Nucleus accumbens (tissue), 56 donors: ENCODE results near the gene KLHDC8A.

Source experiments
- DNase-seq, 56 donors: peaks; one replicate each; lab custom pipeline; 2025; lab: John Stamatoyannopoulos, UW

KLHDC8A gene

DNA sequence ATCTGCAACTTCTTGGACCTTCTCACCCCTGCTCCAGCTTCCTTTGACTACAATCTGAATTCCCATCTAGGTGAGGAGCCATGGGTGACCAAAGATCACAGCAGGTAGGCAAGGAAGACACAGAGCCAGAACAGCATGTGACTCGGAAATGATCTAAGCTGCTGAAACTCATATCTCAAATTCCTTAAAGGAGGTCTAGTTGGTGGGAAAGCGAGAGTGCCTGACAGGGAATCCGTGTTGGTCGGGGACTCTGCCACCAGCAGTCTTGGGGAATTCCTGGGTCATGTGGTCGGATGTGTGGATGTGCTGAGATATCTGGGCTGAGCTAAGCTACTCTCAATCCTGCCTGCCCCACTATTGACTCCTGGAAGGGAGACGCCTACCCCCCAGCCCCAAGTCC is 31.9 kb downstream of the KLHDC8A start:
- no peak for DNase-seq

DNA sequence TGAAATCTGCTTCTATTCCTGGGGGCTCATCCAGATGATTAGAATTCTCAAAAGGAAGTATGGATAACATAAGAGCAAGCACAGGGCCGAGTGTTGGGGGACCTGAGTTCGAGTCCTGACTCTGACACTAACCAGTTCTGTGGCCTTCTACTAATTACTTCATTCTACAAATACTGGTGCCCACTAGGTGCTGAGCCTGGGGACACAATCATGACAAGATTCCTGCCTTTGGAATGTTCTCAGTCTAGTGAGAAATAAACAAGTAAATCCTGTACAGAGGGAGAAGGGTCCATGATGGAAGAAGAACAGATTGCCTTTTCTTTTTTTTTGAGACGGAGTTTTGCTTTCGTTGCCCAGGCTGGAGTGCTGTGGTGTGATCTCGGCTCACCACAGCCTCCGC is 32.9 kb downstream of the KLHDC8A start:
- no peak for DNase-seq

DNA sequence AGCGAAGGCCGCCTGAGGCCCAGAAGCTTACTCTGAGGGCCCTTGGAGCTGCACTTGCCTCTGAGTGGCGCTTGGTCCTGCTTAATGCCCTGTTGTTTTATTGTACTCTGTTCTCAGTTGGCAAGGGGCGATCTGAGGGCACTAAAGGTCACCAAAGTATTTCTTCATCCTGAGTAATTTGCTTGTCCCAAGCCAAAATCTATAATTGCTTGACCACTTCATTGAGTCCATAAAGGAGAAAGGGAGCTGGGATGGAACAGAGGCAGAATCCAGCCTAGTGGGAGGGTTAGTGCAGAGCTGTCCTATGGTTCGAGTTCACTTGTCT is 34.8 kb downstream of the KLHDC8A start:
- no peak for DNase-seq

DNA sequence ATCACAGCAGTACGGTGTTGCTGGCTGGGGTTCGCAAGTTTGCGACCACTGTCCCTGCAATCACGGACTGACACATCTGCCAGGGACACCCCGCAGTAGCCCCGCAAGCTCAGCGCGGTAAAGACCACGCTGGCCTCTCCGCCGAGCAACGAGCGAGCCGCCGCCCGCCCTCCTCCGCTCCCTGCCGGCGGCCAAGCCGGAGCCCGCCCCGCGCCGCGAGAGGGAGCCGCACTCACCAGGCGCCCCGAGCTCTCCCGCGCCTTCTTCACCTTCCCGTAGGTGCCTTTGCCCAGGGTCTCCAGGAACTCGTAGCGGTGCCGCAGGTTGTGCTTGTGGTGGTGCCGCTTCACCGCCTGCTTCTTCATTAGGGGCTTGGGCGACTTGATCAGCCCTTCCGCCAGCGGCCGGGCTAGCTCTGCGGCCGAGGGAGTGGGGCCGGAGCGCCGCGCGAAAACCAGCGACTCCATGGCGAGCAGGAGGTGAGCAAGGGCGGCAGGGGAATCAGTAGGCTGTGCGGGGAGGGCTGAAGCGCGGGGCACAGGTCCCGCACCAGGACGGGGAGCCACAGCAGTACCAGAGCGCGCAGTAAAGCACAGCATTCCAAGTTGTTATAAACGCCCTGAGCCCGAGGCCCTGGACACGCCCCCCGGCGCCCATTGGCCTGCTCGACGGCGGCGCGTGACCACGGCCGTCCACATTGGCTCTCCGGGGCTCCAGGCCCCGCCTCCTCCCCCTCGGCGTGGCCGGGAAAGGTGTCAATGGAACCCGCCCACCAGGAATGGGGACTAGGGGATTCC is 35.4 kb downstream of the KLHDC8A start, which contains the start of gene NUAK2:
NUAK2 (minus strand) TSS at position 584 of the 797 bp plus-strand sequence; CDS start at position 467, 117 bp downstream.
- peak; percentile 42 to 94 (median 82) for DNase-seq

DNA sequence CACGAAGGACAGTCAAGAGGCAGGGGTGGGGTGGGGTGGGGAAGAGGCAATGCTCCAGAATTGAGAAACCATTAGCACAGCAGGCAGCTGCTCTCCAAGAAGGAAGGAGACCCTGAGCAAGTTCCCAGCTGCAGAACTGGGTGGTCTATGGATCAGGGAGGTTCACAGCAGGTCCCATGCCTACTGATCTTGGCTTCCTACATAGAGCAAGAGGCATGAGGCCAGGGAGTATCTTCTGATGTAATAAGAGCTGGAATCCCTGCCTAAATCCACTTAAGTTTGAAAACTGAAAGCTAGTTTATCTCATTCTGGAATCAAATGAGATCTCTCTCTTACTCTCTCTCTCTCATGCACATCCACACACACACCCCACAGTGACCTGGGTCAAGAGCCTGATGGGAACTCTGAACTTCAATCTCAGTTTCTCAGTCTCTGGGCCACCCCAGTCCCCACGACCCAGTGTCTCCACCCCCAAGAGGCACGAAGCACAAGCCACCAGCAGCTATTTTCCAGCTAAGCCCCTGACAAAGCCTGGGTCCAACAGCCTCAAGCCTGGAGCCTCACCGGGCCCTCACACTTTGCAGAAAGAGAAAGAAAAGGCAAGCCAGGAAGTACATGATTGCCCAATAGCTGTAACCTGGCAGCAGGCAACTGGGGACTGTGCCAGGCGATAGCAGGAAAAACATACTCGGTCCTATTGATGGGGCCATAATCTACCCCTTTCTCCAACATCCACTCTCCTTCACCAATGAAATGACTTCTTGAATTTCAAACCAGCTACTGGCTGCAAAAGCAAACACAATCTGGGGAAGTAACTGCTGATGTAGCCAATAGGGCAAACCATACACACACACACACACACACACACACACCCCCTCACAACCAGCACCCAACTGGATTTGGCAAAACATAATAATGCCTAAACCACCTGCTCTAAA is 37.4 kb downstream of the KLHDC8A start:
- DNase-seq: peak in 4 of 56 donors; percentile 8 to 25 (median 14)

DNA sequence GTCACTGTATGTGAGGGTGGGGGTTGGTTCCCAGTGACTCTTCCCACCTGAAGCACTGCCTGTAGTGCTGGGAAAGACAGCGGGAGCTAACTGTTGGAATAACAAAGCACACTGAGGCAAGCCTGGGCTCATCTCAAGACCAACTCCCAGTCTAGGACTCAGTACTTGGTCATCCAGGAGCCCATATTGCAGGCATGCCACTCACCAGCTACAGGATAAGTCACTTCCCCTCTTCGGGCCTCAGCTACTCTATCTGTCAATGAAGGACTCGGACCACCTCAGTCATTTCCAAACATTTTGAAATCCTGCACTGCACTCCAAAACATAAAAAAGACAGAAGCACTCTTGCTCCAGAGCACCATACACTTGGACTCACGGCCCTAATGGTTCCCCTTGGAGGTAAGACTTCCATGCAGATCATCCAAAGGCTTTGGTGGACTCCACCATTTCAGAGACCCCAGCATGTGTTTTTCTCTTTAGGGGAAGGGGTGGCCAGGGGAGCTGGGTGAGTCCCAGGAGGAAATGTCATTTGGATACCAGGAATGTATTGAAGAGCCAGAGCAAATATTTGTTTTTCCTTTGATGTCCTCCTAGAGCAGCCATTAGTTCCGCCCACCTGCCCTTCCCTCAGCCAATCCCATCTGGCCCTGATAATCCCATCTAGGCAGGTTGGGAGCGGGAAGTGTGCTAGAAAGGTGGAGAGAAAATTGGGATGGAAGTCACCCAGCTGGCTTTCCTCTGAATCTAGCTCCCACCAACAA is 38.3 kb downstream of the KLHDC8A start:
- DNase-seq: no peak

DNA sequence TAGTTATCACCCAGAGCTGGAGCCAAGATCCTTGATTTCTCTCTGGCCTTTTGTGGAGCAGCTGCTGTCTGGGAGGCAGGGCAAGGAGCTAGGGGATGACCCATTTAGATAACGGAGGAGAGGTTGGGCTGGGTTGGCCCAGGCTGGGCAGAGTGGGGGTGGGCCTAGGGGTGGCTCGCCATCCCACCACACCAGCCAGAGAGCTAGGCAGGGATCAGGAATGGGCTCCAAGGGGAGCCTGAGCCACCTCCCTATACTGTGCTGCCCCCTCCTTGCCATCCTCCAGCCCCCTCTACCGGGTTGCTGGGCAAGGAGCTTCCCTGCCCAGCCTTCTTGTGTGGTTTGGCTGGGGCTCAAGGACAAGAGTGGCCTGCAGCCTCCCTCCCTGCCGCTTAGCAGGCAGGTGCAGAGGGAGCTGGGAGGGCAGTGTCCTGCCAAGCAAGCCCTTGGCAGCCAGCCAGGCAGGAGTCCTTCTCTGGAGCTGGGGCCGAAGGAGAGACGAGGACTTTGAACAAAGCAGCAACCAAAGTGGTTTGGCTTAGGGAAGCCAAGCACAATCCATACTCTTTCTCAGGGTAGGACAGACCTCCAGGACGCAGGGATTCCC is 39.3 kb downstream of the KLHDC8A start:
- DNase-seq: peak in 34 of 56 donors; percentile 6 to 73 (median 24)

DNA sequence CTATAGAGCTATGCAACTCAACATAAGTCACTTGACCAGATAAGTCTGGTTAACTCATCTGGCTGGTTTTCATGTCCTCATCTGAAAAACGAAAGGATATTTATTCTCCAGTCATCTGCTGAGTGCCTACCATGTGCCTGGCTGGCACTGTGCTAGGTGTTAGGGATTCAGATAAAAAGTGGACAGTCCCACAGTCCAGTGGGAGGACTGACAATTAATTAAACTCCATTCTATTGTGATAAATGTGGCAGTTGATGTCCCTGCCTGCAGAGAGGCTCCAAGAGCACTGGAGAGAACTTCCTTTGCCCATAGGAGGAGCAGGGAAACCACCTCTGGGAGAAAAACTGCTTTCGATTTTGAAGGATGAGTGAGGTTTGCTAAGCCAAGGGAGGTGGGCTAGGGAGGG is 40.6 kb downstream of the KLHDC8A start:
- no peak for DNase-seq

DNA sequence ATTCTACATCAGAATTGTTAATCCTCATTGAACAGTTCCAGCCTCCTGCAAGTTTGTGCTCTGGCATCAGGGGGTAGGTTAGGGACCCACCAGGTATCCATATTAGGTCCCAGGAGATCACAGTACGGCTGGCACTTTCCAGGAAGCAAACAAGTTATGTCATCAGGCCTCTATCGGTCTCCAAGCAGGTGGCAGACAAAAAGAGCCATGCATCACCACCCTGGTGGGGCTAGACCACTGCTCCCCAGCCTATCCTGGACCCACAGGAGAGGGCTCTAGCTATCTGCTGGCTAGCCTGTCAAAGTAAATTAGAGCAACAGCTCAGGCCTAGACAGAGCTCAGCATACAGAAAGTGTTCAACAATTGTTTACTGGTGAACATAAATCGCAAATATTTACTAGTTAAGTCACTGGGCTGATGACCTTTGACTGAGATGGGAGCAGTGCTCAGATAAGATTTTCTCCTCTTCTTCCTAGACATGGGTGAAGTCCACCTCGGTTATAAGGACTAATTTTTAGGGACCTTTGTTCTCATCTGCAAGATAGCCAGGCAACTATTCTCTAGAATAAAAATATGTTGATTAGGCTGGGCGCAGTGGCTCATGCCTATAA is 41.6 kb downstream of the KLHDC8A start:
- DNase-seq: no peak

DNA sequence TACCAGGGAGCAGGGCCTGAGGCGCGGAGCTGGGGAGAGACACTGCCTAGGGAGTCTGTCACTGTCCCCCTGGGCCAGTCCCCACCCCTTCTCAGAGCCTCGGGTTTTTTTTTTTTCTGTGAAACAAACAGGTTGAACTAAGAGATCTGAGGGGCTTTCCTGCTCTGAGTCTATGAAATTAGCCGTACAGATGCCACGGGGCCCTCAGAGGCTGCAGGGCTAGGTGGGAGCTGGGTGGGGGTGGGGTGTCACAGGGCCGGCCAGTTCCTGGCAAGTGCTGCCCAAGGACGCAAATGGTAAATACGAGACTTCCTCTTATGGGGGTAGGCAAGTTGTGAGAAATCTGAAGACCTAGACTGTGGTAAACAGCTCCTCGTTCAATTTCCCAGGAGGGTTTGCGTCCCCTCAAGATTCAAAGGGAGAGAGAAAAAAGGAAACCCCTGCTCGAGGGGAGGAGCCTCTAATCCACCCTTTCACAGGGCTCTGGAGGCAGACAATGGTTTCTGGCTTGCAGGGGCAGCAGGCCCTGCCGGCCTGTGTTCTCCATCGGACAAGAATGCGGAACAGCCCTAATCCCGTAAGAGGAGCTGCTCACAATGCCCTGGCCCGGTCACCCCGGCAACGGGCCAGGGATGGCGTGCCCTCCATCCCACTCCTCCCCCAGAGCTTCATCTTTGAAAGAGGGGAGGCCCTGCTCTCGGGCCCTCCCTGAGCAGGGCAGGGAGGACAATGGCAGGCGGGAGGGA is 43.0 kb downstream of the KLHDC8A start:
- DNase-seq: peak in 42 of 56 donors; percentile 13 to 80 (median 32)

DNA sequence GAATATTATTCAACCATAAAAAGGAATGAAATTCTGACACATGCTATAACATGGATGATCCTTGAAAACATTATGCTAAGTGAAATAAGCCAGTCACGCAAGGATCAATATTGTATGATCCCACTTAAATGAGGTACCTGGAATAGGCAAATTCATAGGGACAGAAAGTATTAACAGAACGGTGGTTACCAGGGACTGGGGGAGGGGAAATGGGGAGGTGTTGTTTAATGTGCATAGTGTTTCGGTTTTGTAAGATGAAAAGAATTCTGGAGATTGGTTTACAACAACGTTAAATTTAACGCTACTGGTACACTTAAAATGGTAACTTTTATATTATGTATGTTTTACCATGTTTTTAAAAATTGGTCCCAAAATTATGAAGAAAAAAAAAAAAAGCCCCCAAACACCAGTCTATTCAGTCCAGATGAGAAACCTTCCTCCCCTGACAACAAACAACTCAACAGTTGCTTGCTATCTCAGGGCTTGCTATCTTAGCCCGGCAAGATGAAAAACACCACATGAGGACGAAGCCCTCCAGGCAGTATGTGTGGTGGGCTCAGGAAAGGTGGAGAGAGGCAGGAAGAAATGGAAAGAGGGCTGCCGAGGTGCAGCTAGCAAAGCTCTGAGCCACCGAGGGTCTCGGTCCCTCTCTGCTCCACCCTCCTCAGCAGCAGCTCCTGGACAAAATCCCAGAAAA is 43.7 kb downstream of the KLHDC8A start:
- no peak for DNase-seq

DNA sequence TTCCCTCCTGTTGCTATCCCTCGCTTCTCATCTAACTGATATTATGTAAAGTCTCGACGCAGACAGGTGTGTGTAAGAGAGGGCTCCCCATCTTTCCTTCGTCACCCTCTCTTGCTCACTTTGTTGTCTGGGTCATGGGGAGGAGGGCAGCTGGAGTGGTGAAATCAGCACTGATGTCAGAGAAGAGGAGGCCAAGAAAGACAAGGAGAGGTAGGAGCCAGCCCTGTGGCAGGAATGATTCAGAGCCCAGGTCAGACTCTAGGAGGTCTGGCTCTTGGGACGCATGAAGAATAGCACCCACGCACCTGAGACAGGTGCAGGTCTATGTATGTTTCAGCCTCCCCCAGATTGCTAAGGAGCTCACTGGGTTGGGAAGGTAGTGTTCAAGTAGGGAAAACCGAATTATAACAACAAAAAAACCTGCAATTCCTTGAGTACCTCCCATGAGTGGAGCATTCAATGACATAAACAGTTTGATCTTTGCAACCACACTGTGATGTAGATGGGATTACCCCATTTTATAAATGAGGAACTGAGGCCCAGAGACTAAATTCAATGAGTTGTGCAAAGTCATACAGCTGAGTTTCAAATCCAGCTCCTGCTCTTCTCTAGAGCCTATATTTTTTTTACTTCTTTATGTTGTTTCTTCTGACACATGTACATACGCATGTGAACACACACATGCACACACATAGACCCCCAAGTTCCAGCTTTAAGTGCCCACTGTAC is 45.6 kb downstream of the KLHDC8A start:
- DNase-seq: no peak

DNA sequence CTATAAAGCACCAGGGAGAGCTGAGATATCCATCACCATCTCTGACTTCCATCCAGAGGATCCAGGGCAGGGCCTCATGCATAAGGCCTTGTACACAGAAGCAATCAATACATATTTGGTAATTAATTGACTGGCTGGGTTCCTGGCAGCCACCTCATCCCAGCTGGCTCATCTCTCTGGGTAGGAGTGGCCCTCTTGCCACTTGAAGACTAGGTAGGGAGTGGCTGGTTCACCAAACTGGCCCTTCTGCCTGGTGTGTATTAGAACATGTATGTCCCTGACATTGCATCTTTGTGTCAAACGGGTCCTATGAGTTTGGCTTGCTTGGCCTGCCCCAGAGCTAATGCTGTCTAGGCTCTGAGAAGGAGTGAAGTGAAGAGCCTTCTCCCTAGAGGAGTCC is 47.0 kb downstream of the KLHDC8A start:
- DNase-seq: no peak

DNA sequence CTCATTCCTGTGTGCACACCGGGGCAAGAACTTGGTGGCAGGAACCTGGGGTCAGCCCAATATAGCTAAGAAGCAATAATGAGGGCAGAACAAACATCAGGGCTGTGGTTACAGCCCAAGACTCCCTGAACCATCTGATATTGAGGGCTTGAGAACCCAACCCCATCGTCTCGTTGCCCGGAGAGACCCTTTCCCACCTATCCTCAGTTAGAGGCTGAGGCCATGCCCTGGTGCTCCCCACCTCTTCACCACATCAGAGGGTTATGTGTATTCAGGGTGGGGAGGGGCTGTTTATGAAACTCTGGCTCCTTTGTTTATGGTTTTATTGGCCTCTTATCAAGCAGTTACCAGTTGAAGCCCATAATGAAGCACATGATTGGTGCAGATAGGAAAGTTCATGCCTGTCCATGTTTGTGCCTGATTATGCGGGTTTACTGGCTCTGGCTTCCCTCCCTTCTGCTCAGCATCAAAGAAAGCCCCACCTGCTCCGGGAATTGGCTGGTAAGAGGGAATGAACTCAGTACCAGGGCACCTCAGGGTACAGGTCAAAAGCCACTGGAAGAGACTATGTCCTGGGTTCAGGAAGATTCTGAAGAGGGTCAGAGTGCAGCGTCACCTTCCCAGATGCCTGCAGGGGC is 49.7 kb downstream of the KLHDC8A start:
- DNase-seq: no peak

DNA sequence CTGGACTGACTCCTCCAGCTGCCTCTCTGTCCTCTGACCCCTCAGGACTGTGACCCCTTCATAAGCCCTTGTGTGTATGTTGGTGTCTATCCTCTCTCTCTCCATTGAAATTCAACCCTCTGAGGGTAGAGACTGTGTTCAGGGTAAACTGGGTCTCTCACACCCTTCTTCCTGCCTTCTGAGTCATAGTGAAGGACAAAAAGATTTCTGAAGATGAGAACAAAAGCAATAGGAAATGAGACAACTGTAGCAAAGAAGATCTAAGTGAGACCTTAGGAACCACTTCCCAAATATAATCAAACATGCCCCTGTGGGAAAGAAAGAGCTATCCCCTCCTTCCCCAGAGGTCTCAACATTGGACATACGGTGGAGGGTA is 52.0 kb downstream of the KLHDC8A start:
- no peak for DNase-seq

DNA sequence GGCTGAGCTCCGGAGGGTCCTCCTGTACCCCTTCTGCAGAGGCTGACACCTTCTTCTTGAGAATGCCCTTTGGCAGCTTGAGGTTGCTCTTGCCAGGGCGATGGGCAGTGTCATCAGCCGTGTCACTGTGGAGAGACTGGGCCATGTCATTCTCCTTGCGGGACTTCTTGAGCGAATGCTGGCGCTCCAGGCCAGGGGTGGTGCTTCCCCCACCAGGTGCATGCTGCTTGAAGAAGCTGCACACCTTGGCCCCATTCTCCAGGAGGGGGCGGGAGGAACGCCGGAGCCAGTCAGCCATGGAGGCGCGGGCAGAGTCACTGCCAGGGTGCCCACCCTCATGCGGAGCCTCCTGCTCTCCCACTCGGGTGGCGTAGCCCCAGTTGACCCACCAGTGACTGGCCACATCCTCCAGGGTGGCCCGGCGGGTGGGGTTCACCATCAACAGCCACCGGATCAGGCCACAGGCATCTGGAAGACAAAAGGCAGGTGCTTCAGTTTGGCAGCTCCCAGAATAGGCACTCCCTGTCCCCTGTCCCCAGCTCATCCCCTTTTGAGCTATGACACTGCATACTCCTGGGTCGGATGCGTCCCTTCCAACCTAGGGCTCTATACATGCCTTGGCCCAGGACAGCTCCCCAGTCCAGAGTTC is 52.6 kb downstream of the KLHDC8A start:
- DNase-seq: no peak
